Right ventricle myocardium superior (tissue), 1 donor: Measurements from ENCODE around the gene CPED1. TPM values are rescaled to one million over a fixed set of nuclear protein-coding genes. Genes with fewer than 3 reads are reported as not detected.
"Not testable (repeated sequence)": the region's sequence is repeated elsewhere in the genome, so short reads cannot be mapped to it uniquely, and the experiment has no call there.

Experiments
- ATAC-seq: fragments of 200-7000 bp; cut with Tn5 transposase; one replicate; pipeline ENCODE4 v1.9.1; 2020; ENCODE audit warnings: mild to moderate bottlenecking; ENCODE audit not compliant: poor library complexity
- DNase-seq: peaks from one replicate; pipeline ENCODE4 v3.0.0-alpha.2; 2020
- intact Hi-C: fragments of 100-400 bp; cut with DNase I; formaldehyde crosslinking; loops from one replicate; pipeline ENCODE4 v1.11.2; 2022
- total RNA-seq: library from RNA; stranded (reverse); fragmentation: NEBNext Ultra II Directional; extraction: Animal tissue kit (Norgen Biotek cat#: 25700); gene quantifications from one replicate; pipeline ENCODE4 v1.2.1, GENCODE V29; 2021
- donor health status: DM: no; HTN: yes; CAD: no; lungs with severe emphysema.

Gene CPED1
- total RNA-seq, 1 donor from 2014 or later: 26.2 TPM

- intact Hi-C loops: no loop called here
- DNase-seq (no peak), ATAC-seq (no peak)
Observed at GRCh38 chr7:121049028-121049791, 60.7 kb downstream of the CPED1 start.

GRCh38 chr7:121049897-121050296 lies 61.4 kb downstream of the CPED1 start:
- DNase-seq (no peak), ATAC-seq (no peak)
- intact Hi-C loops: no loop called here

- ATAC-seq (no peak), DNase-seq (no peak)
- intact Hi-C loops: no loop called here
Observed at GRCh38 chr7:121053219-121053618, 64.7 kb downstream of the CPED1 start.

- DNase-seq (no peak), ATAC-seq (no peak)
- intact Hi-C loops: no loop called here
Observed at GRCh38 chr7:121054925-121055324, 66.4 kb downstream of the CPED1 start.

GRCh38 chr7:121057878-121058277 lies 69.4 kb downstream of the CPED1 start:
- intact Hi-C loops: no loop called here
- DNase-seq (no peak), ATAC-seq (no peak)

GRCh38 chr7:121058975-121059374 lies 70.5 kb downstream of the CPED1 start:
- DNase-seq (no peak), ATAC-seq (no peak)
- intact Hi-C loops: no loop called here

GRCh38 chr7:121059979-121060509 lies 71.5 kb downstream of the CPED1 start:
- intact Hi-C loops, DNase-seq, ATAC-seq: not testable (repeated sequence)

GRCh38 chr7:121061677-121062582 lies 73.4 kb downstream of the CPED1 start:
- DNase-seq: no peak
- peak; percentile 31 for ATAC-seq
- intact Hi-C loops: no loop called here

- ATAC-seq (peak; percentile 51), DNase-seq (no peak)
- intact Hi-C loops: no loop called here
Observed at GRCh38 chr7:121062671-121063279, 74.3 kb downstream of the CPED1 start.

- DNase-seq, intact Hi-C loops, ATAC-seq: not testable (repeated sequence)
Observed at GRCh38 chr7:121067717-121068116, 79.2 kb downstream of the CPED1 start.

- no peak for DNase-seq
- intact Hi-C loops: no loop called here
- peak; percentile 95 for ATAC-seq
Observed at GRCh38 chr7:121069346-121070100, 81.0 kb downstream of the CPED1 start.

GRCh38 chr7:121071132-121071531 lies 82.6 kb downstream of the CPED1 start:
- ATAC-seq: no peak
- intact Hi-C loops: no loop called here
- no peak for DNase-seq

GRCh38 chr7:121071662-121072061 lies 83.2 kb downstream of the CPED1 start:
- intact Hi-C loops: no loop called here
- no peak for ATAC-seq

GRCh38 chr7:121072826-121073225 lies 84.3 kb downstream of the CPED1 start:
- intact Hi-C loops: no loop called here
- ATAC-seq (no peak), DNase-seq (no peak)

More at GRCh38 chr7:121071662-121072061, 83.2 kb downstream of the CPED1 start:
- DNase-seq: no peak

- intact Hi-C loops: no loop called here
- DNase-seq (no peak), ATAC-seq (no peak)
Observed at GRCh38 chr7:121073463-121074099, 85.1 kb downstream of the CPED1 start.

GRCh38 chr7:121075424-121075841 lies 86.9 kb downstream of the CPED1 start:
- intact Hi-C loops, ATAC-seq, DNase-seq: not testable (repeated sequence)

- DNase-seq (no peak), ATAC-seq (no peak)
- intact Hi-C loops: no loop called here
Observed at GRCh38 chr7:121075952-121076349, 87.4 kb downstream of the CPED1 start.
